ENCODE measurements around the gene PIP5K1A.

The PIP5K1A gene

DNA sequence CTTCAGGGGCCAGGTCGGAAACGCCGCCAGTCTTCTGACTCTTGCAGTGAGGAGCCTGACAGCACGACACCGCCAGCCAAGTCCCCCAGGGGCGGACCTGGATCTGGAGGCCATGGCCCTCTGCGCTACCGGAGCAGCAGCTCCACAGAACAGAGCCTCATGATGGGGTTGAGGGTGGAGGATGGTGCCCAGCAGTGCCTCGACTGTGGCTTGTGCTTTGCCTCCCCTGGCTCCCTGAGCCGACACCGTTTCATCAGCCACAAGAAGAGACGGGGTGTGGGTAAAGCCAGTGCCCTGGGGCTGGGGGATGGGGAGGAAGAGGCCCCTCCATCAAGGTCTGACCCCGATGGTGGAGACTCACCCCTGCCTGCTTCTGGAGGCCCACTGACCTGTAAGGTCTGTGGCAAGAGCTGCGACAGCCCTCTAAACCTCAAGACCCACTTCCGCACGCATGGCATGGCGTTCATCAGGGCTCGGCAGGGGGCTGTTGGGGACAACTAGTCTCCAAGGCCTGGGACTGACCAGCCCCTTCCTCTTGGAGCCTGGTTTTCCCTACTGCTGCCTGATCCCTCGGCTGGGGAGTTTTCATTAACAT is 92.5 kb downstream of the PIP5K1A start:
- DNase-seq = no peak

DNA sequence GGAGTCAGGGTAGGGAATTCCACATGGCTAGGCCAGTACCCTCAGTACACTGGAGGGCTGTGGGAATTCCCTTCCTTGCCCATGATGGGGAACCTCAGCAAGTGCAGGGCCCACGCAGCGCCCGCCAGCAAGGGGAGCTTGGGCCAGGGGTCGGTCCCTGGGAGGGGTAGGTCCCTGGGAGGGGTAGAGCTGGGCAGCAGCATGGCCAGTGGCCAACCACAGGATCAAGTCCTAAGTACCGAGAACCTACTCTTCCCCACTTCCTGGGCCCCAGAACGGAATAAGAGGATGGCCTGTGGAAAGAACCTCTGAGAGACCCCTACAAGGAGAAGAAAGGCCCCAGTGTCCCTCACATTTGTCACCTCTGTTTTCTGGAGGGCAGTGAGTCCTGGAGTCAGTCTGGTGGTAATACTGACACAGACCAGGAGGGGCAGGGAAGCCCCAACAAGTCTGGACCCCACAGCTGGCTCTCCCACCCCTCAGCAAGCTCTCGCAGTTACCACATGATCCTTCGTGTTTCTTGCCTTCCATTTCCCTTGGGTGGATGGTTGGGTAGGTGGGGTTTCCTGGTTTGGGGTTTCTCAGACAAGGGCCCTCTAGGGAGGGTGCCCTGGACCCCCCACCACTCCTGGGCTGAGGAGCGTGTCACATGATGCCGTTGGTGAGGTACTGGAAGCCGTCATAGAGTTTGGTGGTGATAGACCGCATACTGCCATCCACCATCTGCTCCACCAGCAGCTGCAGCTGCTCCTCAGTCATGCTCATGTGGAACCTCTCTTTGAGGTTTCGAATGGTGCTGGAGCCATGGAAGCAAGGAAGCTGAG is 94.1 kb downstream of the PIP5K1A start:
- no peak for DNase-seq

DNA sequence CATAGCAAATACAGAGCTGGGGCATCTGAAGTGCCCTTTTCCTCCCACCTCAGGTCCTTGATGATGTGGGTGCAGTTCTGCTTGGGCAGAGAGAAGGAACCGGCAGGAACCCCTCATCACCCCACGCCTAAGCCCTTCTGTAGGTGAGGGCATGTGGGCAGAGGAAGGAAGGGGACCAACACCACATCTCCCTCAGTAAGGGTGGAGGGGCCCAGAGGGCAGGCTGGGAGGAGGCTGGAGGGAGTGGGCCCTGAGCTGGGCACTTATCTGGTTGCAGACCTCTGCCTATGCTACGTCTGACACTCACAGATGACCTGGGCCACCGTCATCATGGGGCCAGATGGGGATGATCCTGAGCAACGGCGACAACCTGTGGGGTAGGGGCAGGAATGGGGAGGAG is 94.7 kb downstream of the PIP5K1A start:
- DNase-seq = no peak

DNA sequence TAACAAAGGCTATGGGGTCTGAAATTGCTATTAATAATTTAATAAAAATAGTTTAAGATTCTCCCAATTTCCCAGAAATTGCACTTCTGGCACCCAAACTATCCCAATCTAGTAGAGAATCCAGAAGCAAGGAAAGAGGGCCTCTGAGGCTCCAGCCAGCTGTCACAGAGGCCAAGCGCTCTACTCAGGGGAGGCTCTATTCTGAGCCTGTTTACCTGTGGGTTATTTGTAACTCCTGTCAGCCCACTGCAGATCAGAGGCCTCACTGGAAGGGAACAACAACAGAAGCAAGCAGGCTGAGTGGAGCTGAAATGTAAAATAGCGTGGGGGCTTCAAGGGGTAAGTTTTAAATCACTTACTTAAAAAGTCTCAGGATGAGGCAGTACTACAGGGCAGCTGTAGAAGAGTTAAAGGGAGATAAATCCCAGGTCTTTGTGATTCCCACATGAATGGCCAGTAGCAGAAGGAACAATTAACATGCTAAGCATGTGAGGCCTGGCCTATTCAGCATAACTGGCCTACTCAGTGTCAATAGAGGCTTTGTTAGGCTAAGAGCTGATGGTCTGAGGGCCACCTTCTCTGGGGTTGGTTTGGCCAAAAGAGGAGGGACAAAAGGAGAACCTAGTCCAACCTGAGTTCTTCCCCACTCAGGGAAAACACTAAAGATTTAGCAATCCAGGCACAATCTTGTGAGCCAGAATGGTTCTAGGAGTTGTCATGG is 96.5 kb downstream of the PIP5K1A start:
- DNase-seq = no peak
